CD4-positive, alpha-beta T cell treated with Interleukin-17A for 4 hours (primary cell): Measurements from ENCODE around the gene LENG1.

ENCODE experiments used
- DNase-seq: peaks from one replicate; pipeline ENCODE4 v3.0.0-alpha.2; 2020; ENCODE audit warnings: mixed read lengths

Gene LENG1

DNA sequence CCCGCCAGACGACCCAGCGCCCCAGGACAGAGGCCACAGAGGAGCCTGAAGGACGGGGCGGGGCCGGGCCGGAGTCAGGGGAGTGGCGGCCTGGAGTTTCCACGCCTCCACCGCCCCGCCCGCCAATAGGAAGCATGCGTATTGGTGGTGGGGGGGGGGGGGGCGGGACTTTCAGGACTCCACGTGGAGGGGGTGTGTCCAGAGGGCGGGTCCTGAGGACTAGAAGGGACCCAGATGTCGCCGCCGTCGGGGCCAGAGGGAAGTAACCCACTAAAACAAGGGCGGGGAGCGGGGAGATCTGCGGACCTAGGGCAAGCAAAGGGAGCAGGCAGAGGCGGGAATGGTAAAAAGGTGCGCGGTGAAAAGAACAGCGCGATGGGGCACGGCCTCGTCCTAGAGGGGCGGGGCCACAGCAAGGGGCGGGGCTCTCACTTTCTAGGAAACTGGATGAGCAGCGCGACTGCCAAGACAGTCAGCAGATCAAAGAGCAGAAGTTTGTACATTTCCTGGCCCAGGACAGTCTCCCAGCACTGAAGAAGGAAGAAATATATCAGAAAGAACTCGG lies 2.8 kb upstream of the LENG1 start:
- DNase-seq = peak; percentile 94

DNA sequence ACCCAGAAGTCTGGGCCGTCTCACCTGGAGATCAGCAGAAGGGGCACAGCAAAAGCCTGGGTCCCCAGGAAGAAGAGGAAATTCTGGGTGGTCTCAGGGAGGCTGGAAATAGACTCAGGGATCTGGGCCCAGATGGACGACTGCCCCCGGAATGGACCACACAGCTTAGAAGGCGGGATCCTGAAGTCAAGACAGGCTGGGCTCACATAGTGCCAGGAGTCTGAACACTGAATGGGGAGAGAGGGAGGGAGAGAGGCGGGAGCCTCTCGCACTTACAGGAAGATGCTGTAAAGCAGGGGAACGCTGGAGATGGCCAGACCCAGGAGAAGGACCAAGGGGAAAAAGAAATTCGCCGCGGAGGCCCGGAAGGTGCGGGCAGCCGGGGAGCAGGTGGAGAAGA lies 1.3 kb upstream of the LENG1 start:
- no peak for DNase-seq

- DNase-seq = no peak
Observed at GRCh38 chr19:54160182-54160811, 776 bp upstream of the LENG1 start.

DNA sequence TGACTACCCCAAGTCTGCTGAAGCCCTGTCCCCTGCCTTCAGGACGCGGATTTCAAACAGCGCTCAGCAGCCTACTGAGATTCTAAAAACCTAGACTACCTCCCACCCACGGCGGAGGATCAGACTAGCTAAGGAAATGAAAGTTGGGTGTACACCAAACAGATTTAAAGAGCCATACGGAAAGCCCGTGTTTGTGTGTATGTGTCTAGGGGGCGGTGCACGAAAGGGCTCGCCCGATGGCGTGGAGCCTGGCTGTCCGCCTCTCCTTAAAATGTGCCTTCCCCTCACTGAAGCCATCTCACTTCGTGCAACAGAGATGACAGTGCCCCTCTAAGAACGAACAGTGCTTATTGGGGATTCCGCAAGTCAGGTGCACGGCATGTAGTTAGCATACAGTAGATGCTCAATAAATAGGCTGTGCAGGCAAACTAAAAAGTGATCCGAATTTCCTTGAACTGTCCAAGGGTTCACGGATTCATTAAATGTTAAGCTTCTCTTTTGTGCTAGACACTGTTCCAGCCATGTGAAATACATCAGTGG lies 639 bp downstream of the LENG1 start:
- DNase-seq = peak; percentile 21

- DNase-seq = no peak
Observed at GRCh38 chr19:54156953-54157352, 2.6 kb downstream of the LENG1 start.

GRCh38 chr19:54156490-54156889 lies 3.0 kb downstream of the LENG1 start:
- DNase-seq = no peak

DNA sequence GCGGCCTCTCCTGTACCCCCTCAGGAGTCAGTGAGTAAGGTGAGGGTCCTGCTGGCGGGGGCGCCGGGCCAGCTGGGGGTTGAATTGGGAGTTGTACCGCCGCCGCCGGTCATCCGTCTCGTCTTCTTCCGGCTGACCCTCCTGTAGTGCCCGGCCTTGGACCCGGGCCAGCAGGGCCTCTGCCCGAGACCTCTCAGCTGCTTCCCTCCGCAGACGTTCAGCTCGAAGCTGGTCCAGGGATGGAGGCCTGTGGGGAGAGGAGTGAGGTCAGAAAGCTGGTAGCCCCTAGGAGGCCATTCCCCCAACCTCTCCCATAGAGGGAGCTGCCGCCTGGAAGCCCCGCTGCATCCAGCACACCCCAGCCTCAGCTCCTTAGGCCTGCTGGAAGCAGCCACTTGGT lies 3.8 kb downstream of the LENG1 start:
- no peak for DNase-seq

GRCh38 chr19:54154603-54155345 lies 4.7 kb downstream of the LENG1 start:
- peak; percentile 50 for DNase-seq

DNA sequence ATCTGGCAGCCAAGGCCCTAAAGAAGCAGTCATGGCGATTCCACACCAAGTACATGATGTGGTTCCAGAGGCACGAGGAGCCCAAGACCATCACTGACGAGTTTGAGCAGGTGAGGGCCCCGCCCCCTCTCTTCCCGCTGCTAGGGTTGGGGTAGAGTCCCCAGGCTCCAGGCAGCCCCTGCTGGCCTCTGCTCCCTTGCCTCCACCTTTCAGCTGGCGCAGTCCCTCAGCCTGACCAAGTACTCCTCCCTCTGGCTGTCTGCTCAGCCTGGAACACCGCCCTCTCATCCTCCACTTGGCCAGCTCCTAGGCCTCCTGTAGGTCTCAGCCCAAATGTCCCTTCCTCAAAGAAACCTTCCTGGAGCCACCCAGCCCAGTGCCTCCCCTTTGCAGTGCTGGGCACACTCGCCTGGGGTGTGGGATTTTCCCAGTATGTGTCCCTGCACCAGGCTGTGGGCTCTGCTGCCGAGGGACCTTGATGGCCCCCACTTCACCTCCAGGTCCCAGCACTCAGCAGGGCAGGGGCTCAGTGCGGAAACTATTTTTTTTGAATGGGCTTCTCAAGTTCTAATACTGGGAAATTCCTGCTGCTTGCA lies 5.7 kb downstream of the LENG1 start:
- no peak for DNase-seq

GRCh38 chr19:54152878-54153524 lies 6.5 kb downstream of the LENG1 start:
- DNase-seq = no peak

- no peak for DNase-seq
Observed at GRCh38 chr19:54152267-54152666, 7.3 kb downstream of the LENG1 start.

GRCh38 chr19:54151362-54152035 lies 8.0 kb downstream of the LENG1 start:
- no peak for DNase-seq

DNA sequence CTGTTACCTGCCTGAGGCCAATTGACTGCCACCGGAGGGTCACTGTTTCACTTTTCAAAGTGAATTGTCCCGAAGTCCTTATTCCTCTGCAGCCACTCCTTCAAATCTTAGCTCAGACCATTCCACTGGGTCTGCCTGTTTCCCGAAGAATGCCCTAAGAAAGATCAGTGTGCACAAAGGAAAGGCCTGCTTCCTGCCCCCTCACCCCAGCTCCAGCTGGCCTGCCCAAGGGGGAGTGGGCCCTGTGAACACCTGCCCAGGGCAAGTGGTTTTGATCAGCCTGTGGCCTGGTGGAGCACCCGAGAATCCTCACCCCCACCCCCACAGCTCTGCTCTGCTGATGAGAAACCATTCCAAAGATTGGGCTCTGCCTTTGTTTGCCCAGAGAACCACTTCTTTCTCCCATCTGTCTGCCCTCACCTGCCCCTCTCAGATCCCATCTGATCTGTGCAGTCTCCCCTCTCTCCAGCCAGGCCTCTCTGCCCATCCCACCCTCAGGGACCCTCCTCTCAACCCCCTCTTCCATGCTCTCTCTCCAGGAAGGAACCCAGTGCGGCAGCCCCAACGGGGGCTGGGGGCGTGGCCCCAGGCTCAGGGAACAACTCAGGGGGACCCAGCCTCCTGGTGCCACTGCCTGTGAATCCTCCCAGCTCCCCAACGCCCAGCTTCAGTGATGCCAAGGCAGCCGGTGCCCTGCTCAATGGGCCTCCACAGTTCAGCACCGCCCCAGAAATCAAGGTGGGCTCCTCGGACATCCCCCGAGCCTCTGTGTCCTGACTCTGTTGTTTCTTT lies 10.3 kb downstream of the LENG1 start:
- DNase-seq = no peak

DNA sequence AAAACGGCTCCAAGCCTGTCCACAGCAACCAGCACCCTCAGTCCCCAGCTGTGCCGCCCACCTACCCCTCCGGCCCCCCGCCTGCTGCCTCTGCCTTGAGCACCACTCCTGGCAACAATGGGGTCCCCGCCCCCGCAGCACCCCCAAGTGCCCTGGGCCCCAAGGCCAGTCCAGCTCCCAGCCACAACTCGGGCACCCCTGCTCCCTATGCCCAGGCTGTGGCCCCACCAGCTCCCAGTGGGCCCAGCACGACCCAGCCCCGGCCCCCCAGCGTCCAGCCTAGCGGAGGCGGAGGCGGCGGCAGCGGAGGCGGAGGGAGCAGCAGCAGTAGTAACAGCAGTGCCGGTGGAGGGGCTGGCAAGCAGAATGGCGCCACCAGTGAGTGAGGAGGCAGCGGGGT lies 11.4 kb downstream of the LENG1 start:
- no peak for DNase-seq

- no peak for DNase-seq
Observed at GRCh38 chr19:54147676-54148075, 11.8 kb downstream of the LENG1 start.

DNA sequence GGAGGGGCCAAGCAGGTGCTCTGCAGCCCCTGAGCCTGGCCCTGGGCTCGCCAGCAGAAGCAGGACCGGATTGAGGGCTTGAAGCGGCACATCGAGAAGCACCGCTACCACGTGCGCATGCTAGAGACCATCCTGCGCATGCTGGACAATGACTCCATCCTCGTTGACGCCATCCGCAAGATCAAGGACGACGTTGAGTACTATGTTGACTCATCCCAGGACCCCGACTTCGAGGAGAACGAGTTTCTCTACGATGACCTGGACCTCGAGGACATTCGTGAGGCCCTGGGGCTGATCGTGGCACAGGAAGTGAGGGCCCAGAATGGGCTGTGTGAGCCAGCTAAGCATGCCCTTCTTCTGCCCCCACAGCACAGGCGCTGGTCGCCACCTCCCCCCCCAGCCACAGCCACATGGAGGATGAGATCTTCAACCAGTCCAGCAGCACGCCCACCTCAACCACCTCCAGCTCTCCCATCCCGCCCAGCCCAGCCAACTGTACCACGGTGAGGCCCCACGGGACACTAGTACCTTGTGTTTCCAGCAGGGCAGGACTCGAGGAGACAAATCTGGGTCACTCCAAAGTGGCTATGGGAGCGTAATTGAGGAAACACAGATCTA lies 13.9 kb downstream of the LENG1 start:
- DNase-seq = no peak

DNA sequence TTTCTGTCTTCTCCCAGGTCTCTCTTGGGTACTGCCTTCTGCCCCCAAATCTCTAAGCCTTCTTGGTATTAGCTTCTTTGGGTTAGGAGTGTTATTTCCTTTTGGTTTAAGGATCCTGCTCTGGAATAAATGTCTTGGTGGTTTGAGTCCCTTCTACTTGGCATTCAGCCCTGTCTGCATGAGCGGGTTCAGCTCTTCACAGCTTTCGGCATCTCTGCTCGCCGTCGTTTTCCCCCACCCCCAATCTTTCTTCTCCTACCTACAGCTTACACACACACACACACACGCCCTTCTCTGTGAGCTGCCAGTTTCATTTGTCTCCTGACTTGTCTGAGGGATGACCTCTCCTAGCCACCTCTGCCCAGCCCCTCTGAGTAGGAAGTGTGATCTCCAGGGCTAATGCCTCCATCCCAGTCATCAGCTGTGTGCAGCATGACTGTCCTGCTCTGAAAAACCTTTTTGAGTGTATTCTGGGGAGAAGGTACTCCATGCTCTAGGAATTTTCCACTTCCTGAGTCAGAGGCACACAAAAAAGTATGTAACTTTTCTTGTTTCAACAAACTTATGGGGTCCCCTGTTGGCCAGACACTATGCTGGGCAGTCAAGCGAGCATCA lies 17.2 kb downstream of the LENG1 start:
- no peak for DNase-seq

DNA sequence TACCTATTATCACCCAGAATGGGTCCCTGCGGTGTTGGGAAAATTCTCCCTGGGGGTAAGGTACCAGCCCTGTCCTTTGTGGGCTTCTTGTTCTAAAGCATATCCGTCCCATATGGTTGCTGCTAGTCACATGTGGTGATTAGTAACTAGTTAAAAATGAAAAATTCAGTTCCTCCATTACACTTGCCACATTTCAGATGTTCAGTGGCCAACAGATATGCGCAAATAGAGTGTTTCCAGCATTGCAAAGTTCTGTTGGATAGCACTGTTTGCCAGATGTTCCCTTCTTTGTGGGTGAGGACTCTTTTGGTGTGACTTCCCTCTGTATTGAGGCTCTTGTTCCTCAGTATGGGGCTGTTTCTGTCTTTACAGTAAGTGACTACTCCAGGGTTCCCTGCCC lies 18.2 kb downstream of the LENG1 start:
- no peak for DNase-seq

- DNase-seq = no peak
Observed at GRCh38 chr19:54138489-54139256, 20.8 kb downstream of the LENG1 start.
